ENCODE measurements around the gene TRPV6. TPM values are rescaled to one million over a fixed set of nuclear protein-coding genes. Genes with fewer than 3 reads are reported as not detected.

TRPV6 gene
- total and polyA plus RNA-seq, 2 experiments from 2014 or later = 1.9 TPM; not detected in 1

GRCh38 chr7:142889816-142890215 is 4.3 kb upstream of the TRPV6 start:
- DNase-seq (ENCODE audit: low read depth in 1 of 2, low spot score in 1 of 2) = no peak
- no peaks in the 10 kb centered on the region for H3K9me3 ChIP-seq (ENCODE audit: low read depth)
- H3K4me3 ChIP-seq = no peak overlapping the region
- no peaks in the 10 kb centered on the region for H3K36me3 ChIP-seq
- no peaks in the 10 kb centered on the region for H3K4me1 ChIP-seq (ENCODE audit: low read depth)
- TF ChIP-seq CTCF (IDR thresholded peaks at IDR 0.05; ENCODE audit: low read depth, low read length) = no peak
- no peak overlapping the region for H3K27ac ChIP-seq
- H3K27me3 ChIP-seq = no peaks in the 10 kb centered on the region

DNA sequence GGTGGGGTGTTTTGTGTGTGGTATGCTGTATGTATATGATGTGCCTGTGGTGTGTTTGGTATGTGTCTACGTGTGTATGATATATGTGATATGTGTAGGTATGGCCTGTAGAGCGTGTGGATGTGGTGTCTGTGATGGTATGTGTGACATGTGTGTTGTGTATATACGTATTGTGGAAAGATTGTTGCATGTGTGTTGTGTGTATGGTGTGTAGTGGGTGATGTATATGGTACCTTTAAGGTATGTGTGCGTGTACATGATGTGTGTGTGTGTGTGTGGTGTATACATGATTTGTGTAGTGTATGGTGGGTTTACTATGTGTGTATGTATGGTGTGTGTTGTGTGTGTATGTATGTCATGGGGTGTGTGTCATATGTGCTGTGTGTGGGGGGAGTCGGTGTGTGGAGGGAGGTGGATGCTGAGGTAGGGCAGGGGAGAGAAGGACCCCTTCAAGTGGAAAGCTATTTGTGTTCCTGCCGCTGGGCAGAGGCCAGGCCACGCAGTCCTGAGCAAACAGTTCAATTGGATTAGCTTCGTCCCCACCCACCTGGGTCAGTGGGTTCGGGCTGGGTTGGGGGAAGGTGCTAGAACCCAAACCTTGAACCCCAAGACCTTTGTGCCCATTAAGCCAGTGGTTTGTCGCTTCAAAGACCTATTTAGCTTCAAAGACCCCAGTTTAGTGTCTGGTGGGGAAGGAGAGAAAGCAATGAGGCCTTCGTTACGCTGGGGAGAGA is 1.9 kb upstream of the TRPV6 start:
- TF ChIP-seq CTCF (IDR thresholded peaks at IDR 0.05; ENCODE audit: low read depth, low read length) = no peak
- Histone ChIP-seq H3K4me1 (ENCODE audit: low read depth) (no peaks in the 10 kb centered on the region), H3K27me3 (no peaks in the 10 kb centered on the region), H3K4me3 (no peak overlapping the region), H3K9me3 (ENCODE audit: low read depth) (no peaks in the 10 kb centered on the region), H3K27ac (no peak overlapping the region), H3K36me3 (no peaks in the 10 kb centered on the region)
- DNase-seq (ENCODE audit: low read depth in 1 of 2, low spot score in 1 of 2) = no peak

DNA sequence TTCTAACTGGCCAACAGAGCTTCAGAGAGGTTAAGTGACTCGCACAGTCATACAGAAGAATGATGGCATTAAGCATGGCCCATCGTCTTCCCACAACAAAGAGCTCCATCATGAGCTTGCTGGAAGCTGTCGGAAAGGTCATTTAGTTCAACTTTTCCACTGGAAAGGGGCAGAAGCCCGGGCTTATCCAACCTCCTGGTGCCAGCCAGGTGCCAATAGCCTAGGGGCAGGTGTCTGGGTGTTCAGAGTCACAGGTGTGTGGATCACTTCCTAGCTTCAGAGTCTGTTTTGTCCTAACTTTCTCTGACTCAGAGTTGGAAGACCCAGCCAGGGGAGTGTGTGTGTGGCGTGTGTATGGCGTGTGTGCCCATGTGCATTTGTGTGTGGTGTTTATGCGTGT is 1.3 kb upstream of the TRPV6 start:
- no peak overlapping the region for H3K4me3 ChIP-seq
- H3K27me3 ChIP-seq = no peaks in the 10 kb centered on the region
- no peak overlapping the region for H3K27ac ChIP-seq
- DNase-seq (ENCODE audit: low read depth in 1 of 2, low spot score in 1 of 2) = no peak
- H3K4me1 ChIP-seq (ENCODE audit: low read depth) = no peaks in the 10 kb centered on the region
- TF ChIP-seq CTCF (IDR thresholded peaks at IDR 0.05; ENCODE audit: low read depth, low read length) = no peak
- H3K36me3 ChIP-seq = no peaks in the 10 kb centered on the region
- no peaks in the 10 kb centered on the region for H3K9me3 ChIP-seq (ENCODE audit: low read depth)

DNA sequence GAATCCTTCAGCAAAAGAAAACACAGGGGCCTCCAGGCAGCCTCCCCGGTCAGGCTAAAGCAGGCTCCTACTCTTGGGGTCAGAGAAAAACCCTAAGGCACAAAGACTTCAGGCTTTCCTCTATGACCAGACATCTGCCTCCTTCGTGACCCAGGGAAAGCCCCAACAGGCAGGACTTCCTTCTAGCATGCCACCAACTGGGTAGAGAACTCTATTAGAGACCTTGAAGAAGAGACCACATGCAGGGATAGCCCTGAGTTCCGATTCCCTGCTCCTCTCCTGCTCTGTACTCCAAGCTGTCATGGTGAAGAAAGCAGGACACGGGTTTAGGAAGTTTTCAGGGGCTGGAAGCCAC is 1.3 kb downstream of the TRPV6 start:
- no peak overlapping the region for H3K4me3 ChIP-seq
- TF ChIP-seq CTCF (IDR thresholded peaks at IDR 0.05; ENCODE audit: low read depth, low read length) = no peak
- H3K27ac ChIP-seq = no peak overlapping the region
- H3K9me3 ChIP-seq (ENCODE audit: low read depth) = no peaks in the 10 kb centered on the region
- no peaks in the 10 kb centered on the region for H3K27me3 ChIP-seq
- H3K36me3 ChIP-seq = no peaks in the 10 kb centered on the region
- no peaks in the 10 kb centered on the region for H3K4me1 ChIP-seq (ENCODE audit: low read depth)
- DNase-seq (ENCODE audit: low read depth in 1 of 2, low spot score in 1 of 2) = no peak

- Histone ChIP-seq H3K4me1 (ENCODE audit: low read depth) (no peaks in the 10 kb centered on the region), H3K36me3 (no peaks in the 10 kb centered on the region), H3K4me3 (no peak overlapping the region), H3K27ac (no peak overlapping the region), H3K27me3 (no peaks in the 10 kb centered on the region), H3K9me3 (ENCODE audit: low read depth) (no peaks in the 10 kb centered on the region)
- no peak for DNase-seq (ENCODE audit: low read depth in 1 of 2, low spot score in 1 of 2)
- TF ChIP-seq CTCF (IDR thresholded peaks at IDR 0.05; ENCODE audit: low read depth, low read length) = no peak
Observed at GRCh38 chr7:142883571-142884285, 1.8 kb downstream of the TRPV6 start.

Measured in cardiac muscle cell (in vitro differentiated cells and primary cell).